Kasumi-1 (cell line): ENCODE data around the gene HOXA5.

ENCODE experiments used
- DNase-seq, 2 experiments: peaks; one replicate each; lab custom pipeline; 2025; lab: John Stamatoyannopoulos, UW

Gene HOXA5

DNA sequence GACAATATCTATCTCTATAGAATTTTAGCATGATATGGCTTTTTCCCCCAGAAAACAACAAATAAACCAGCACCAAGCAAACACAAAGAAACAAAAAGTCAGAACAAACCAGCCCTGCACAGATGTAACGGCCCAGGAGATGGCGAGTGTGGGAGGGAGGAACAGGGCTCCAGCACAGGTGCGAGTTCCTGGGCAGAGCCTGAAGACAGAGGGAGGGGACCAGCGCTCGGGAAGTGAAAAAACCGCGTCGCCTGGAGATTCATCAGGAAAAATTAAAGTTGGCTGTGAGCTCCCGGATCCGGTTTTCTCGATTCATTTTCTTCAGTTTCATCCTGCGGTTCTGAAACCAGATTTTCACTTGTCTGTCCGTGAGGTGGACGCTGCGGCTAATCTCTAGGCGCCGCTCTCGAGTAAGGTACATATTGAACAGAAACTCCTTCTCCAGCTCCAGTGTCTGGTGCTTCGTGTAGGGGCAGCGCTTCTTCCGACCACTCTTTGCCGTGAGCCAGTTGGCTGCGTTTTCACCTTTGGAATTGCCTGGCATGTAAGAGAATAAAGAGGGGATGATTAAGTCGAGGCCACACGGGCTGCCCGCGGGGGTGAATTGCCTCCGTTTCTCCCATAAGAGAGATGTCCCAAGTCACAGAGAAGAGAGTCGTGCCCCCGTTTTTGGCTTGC lies 28.3 kb upstream of the HOXA5 start:
- DNase-seq, result peak; percentile 32 to 48

DNA sequence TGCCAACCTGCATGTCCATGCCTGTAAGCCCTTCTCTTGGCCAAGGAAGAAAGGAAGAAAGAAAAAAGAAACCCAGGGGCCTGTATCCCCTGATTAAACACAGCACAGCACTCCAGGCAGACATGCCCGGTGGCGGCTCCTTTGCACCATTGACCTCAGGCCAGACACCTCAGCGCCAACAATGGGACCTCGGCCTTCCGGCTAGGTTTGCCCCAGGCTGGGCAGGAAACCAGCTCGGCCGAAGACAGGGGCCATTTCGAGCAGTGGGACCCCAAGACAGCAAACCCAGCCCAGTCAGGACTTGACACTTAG lies 27.8 kb upstream of the HOXA5 start:
- DNase-seq, result no peak

DNA sequence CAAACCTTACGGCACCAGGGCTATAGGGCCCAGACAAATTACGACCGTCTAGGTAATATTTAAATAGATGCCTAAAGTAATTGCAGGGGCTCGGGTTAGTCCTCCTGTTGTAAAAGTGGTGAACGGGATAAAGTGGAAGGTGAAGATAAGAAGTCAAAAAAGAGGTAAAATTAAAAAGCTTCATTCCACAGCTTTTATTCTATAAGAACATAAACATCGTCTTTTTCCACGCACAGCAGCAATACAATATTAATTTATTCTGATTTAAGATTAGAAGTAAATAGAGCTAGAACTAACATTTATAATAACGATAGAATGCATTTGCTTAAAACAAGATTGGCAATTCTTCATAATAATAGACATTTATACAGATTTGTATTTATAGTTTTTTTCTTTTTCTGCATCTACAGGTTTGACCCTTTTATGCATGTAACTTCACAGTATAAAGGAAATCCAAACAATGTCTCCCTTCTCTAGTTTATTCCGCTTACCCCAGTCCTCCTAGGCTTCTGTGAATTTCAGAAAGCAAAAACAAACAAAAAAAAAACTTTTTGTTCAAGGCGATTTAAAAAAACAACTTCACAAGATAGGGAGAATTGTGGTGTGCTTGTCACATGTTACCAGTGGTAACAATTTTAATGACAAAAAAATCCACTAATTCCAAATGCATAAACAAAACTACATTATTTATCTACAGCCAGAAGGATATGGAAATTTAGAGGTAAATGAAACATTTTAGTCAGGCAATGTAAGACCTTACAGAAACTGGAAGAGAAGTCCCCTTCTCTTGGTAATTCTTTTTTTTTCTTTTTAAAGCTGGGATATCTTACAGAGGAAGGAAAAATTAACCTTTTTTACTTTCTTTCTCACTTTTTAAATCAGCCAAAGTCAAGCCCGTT lies 27.2 kb upstream of the HOXA5 start:
- no peak for DNase-seq

DNA sequence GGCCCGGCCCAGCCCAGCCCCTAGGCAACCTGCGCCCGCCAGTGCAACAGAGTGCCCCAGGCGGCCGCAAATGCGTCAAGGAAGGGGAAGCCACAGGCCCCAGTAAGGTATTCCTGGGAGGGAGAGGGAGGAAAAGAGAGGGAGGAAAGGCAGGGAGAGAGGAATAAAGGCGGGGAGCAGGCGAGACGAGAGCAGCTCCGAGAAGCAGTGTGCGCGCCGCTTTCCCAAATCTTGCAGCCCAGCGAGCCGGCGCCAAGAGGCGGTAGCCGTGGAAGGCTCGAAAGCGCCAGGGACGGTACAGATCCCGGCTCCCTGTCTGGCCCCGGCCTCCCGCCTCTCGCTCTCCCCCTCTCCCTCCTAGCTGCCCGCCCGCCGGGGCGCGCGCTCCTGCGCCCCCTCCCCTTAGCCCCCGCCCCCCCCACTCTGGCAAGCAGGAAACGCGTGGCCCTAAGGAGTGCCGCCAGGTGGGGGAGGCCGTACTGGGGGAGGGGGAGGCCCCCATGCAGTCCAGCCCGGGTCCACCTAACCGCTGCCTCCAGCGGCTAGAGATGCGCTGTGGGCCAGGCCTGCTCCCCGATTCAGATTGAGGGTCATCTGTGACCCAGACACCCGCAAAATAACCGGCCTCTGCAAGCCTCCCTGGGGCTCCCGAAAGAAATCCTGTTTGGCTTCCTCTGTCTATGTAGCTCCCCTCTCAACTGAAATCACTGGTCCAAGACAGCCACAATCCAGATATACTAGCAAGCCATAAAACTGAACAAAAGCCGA lies 26.4 kb upstream of the HOXA5 start:
- DNase-seq, result no peak

DNA sequence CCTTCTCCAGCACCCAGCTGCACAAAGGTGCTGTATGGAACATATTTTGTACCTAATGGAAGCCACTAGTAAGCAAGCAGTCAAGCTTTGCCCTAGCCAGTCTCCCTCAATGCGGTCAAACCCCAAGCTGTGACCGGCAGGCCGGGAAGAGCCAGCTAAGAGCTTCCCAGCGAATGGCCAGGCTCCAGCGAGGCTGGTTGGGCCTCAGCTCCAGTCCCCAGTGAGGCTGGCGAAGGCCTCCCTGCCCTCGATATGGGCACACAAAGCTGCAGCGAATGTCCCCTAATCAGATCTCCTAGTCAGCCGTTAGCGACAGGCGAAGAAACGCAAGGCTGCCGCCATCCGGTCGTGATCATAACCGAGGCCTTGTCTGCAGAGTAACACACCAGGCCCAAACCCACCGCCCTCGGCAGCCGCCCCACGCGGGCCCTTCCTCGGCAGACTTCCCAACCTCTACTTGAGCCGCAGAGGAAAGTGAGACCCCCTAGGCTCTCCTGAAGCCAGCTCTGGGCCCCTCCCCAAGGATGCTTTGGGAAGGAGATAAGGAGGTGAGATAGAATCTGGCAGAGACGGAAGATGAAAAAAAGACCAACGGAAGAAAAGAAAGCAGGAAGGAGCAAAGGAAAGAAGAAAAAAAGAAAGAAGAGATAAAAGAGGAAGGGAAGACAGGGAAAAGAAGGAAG lies 24.9 kb upstream of the HOXA5 start:
- no peak for DNase-seq

DNA sequence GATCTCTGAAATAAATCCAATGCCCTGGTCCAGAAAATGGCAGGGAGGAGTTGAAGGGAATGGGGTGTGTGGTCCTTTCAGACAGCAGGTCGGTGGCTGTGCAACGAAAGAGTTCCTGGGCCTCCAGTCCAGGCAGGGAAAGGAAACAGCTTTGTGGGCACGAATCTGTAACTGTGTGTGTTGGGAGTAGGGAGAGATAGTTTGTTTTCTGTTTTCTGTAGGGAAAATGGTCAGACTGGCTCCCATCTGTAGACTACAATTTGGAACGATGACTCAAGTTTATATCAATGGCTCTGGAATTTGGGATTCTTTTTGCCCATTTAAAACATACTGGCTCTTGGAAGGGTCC lies 24.4 kb upstream of the HOXA5 start:
- DNase-seq, result no peak

DNA sequence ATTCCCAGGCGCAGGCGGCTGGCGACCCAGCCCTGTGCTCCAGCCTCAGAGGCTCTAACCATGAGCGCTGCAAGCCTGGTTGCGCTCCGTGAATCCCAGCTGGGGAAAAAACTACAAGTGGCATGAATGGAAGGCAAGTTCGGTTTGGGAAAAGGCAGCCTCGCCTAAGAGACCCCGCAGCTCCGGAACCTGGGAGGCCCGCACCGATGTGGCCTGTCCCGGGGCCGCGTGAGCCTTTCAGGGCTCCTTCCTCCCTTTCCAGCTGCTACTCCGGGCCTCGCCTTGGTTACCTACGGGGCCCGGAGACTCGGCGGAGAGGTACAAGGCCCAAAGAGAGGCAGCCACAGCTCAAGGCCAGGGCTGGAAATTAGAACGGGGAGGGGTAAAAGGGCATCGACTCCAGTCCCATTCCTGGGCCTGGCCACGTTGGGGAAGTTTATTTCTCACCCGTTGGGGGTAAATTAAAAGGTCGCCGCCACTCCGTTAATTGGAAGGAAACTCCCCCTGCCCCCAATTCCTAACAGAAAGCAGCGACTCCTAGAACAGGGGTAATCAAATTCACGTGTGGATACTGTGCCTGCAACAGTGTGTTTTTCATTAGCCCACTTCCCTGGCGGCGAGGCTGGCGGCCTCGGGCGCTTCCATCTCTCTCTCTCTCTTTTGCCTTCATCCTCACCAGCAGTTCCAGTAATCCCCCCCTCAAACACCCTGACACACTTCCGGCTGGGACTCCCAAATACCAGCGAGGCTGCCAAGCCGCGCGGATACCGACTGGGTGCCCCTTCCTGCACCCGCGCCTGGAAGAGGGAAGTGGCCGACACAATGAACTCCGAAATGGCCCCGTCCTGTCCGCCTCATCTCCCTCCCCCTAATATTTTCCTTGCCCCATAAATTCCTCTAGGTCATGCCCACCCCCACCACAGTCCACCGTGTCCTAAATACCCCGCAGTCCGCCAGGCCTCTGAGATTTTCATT lies 23.3 kb upstream of the HOXA5 start:
- DNase-seq, result no peak

DNA sequence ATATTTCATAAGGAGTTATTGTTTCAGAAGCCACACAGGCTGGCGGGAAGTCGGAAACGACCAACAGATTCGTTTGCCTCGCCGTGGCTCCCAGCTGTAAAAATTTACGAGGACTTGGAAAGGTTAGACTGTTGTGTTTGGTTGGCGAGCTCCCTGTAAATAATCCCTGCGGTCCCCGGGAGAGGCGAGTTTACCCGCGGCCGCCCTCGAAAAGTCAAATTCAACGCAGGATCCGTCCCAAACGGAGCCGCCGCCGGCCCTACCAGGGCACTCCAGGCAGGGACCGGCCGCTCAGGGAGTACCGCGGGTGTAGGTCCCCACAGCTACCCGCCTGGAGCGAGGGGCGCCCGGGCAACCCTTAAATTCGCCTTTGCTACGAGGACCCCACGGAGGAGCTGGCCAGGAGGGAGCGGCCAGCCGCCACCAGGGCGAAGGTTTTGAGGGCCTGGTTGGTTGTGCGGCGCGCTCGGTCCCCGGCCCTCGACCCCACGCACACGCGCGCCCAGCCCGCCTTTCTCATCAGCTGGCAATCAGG lies 22.6 kb upstream of the HOXA5 start:
- no peak for DNase-seq

DNA sequence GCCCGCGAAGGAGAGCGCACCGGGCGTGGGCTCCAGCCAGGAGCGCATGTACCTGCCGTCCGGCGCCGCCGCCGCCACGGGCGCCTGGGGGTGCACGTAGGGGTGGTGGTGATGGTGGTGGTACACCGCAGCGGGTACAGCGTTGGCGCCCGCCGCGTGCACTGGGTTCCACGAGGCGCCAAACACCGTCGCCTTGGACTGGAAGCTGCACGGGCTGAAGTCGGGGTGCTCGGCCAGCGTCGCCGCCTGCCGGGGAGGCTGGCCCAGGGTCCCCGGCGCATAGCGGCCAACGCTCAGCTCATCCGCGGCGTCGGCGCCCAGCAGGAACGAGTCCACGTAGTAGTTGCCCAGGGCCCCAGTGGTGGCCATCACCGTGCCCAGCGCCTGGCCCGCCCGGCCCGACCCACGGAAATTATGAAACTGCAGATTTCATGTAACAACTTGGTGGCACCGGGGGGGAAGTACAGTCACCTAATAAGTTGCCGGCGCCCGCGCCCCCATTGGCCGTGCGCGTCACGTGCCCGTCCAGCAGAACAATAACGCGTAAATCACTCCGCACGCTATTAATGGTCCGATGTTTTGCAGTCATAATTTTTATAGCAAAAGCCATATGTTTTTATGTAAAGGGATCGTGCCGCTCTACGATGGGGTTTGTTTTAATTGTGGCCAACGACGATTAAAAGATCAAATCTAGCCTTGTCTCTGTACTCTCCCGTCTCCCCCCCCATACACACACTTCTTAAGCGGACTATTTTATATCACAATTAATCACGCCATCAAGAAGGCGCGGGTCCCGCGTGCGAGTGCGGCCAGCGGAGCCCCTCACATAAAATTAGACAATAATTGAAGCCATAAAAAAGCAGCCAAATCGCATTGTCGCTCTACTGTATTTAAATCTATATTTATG lies 21.9 kb upstream of the HOXA5 start, which contains the start of gene HOXA9:
Gene HOXA9 (minus strand): TSS at position 449 of the 907 bp plus-strand sequence. CDS start 80 bp downstream, at position 369.
- DNase-seq, result no peak

DNA sequence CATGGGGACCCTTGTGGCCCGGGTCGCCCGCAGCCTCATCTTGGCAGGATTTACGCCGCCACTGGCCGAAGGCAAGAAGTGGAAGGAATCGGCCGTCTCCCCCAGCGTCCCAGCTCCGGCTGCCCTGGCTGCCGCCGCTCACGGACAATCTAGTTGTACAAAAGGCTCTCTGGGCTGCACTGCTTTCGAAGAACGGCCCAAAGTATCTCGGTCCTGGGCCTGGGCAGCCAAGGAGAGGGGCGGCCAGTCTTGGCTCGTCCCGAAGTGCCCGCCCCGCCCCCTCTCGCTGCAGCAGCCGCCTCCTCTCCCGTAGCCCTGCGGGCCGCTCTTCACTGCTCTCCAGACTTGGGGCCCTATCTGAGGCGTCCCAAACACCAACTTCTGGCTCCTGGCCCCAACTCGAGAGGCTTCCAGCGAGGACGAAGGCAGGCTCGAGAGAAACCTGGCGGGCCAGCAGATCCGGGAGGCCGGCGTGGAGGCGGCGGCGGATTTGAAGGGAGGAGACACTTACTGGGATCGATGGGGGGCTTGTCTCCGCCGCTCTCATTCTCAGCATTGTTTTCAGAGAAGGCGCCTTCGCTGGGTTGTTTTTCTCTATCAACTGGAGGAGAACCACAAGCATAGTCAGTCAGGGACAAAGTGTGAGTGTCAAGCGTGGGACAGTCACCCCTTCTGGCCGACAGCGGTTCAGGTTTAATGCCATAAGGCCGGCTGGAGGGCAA lies 21.0 kb upstream of the HOXA5 start:
- no peak for DNase-seq

DNA sequence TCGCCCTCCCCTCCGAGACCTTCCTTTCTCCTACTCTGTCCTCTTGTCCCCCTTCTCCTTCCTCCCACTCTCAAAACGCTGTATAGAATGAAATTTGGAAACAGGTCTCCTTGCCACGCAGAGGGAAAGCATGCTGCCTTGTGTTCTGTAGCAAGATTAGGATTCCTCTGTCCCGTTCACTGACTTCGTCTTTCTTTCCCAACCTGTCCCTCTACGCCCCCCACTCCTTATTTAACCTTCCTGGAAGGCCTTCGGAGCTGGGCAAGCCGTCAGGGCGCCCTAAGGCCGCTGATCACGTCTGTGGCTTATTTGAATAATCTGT lies 20.5 kb upstream of the HOXA5 start:
- DNase-seq, result no peak

DNA sequence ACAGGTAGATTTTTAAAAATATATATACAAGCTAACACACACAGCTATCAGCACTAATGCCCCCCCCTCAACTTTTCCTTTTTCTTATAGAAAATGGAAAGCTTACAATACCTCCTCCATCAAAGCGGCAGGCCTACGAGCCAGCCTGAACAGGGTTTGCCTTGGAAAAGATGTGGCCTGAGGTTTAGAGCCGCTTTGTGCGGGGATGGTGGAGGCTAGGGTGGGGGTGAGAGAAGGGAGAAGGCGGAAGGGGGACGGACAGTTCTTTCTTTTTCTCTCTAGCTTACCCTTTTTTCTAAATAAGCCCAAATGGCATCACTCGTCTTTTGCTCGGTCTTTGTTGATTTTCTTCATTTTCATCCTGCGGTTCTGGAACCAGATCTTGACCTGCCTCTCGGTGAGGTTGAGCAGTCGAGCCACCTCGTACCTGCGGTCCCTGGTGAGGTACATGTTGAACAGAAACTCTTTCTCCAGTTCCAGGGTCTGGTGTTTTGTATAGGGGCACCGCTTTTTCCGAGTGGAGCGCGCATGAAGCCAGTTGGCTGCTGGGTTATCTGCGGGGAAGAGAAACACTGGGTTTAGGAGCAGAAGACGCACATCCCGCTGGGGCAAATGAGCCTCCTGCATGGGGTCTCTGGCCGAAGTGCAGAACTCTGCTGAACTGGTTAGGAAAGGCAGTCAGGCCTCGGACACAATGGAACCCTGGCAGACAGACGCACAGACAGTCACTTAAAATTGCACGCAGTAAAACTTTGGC lies 20.0 kb upstream of the HOXA5 start:
- DNase-seq, result no peak

DNA sequence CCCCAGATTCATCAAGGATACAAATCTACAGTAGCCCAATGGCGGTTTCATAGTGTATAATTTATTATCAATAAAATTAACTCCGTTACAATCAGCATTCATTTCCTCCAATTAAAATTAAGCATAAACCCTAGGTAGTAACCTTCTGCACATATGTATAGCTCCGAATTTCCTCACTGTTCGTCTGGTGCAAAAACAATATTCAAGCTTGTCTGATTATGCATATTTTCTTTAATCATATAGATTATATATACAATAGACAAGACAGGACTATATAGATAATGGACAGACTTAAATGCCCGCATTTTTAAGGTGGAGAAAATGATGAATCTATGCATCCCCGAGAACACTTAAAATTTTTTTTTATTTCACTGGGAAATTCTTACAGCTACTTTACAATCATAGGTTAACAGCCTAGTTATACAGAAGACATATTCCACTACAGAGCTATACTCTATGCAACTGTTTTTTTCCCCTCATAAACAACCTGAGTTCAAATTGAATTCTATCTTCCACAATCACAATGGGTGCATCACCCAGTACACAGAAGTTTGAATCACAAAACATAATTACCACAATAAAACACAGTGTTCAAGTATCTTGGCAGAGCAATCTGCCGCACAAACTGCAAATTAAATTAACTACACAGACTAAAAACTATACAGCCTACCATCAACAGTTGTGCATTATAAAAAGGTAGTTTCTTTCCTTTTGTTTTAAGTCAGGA lies 19.2 kb upstream of the HOXA5 start:
- DNase-seq, result no peak

DNA sequence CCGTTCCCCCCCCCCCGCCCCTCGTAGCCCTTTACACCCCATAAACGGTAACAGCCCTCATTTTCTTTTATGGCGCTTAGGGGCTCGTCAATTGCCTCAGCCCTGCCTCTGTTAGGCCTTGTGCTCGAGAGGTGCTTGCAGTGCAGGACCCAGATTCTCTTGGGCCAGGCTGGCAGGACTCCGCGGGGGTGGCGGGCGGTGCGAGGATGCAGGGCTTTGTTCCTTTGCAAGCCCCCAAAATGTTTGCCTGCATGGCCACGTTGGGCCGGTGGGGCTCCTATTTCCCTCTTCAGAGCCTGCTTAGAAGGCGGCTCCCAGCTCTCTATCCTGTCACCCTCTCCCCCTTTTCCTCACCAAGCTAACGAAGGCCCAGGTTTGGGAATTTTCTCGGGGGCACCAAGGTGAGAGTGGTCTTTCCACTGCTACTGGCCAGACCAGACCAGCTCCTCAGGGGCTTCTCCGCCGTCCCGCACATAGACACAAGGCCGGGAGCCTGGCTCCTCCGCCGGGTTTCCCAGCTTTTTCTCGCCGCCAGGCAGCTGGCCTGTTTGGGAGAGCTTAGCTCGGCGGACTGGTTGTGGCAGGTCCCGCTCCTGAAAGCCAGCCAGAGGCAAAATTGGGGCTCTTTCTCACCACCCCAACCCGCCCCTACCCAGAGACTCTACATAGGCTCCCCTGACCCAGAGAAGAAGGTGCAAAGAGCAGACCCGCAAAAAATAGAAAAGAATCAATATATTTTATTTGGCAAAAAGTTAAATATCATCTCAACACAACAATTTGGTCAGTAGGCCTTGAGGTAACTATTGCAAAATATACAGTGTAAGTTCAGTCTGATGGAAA lies 18.5 kb upstream of the HOXA5 start:
- no peak for DNase-seq

DNA sequence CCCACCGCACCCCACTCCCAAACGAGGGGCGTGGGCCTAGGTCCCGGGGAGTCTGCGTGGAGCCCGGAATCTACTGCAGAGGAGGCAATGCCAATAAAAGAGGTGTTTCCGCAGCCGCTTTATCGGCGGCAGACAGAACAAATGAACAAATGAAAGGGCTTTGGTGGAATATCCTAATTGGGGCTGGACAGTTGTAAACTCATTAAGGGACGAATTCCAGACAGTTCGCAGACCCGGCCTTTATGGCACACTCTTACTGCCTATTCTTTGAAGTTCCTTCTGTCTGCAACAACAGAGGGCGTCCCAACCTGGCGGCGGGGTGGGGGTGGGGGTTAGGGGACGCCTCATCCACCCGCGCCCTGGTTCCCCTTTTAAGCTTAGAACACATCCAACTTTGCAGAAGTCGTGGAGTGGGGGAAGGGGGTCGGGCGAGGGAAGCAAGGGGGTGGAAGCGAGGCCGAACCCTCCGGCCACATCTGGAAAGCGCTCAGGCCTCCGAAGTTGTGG lies 17.8 kb upstream of the HOXA5 start:
- DNase-seq, result peak; percentile 73 to 81

DNA sequence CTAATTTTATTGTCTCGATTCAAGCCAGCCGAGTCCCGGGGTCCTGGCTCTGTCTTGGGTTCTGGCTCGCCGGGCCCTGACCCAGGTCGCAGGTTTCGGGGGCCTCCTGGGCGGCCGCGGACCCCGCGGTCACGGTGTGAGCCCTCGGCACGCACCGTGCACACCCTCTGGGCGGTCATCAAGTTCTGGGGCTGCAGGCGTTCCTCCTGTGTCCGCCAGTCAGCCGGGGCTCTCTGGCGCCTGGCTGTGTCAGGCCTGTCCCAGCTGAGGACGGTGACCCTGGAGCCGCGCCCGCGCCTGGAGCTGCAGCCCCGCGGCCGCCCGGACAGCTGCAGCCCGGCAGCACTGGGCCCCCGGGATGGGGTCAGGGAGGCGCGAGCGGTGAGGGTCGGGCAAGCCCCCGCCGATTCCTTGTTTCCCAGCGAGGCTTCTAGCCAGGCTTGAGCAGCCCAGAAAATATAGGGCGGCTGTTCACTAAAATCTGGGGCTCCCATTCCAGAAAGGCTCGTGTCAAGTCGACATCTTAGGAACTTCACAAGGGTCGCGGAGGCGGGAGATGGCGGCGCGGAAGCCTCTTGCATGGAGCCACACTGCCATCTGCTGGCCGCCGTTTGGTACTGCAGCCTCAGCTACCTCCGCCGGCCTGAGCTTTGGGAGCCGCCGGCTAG lies 17.2 kb upstream of the HOXA5 start:
- peak; percentile 92 to 96 for DNase-seq
